Pulmonary artery endothelial cell (primary cell): ENCODE measurements around the gene SIX2. TPM values are rescaled to one million over a fixed set of nuclear protein-coding genes. Genes with fewer than 3 reads are reported as not detected.

Source experiments
- DNase-seq: peaks from one replicate; pipeline ENCODE4 v3.0.0-alpha.2; 2011; ENCODE audit warnings: low read depth, low spot score
- total RNA-seq: library from RNA; depleted of rRNA; stranded (reverse); fragments of >200 nt; gene quantifications from 2 replicates; pipeline ENCODE4 v1.2.3, GENCODE V29; 2014

The SIX2 gene
- total RNA-seq, 1 donor from 2014 or later = 0.20 TPM

DNA sequence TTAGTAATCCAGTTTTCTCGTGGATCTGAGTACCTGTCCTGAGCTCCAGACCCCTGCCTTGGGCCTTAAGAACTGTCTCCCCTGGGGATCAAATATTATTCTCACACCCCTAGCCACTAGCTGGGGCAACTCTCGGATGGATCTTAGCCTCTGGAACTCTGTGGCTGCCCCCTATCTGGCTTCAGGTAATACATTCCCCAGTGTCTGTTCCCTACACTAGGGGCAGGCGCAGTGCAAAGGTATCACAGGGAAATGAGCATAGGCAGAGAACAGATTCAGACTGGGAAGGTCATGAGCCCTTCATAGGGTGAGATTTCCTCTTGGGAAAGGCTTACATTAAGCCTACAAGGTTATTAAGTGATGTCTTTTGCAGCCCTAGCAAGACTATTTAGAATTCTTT is 11.2 kb upstream of the SIX2 start:
- DNase-seq = no peak

DNA sequence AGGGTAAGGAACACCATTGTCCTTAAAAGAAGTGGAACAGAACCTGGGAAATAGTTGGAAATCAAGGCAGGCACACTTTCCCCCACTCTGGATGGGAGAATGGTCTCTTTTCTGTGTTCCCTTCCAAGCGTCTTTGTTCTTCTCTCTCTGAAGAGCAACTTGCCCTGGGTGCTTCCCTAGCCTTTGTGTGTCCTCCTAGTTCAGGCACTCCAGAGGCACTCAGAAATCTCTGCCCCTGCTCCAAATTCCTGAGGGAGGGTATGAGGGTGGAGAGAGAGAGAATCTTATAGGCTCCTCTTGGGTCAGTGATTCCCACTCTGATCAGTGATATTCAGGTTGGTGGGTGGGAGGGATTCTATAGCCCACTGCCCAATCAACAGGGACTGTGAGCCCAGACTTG is 8.8 kb upstream of the SIX2 start:
- DNase-seq = no peak

DNA sequence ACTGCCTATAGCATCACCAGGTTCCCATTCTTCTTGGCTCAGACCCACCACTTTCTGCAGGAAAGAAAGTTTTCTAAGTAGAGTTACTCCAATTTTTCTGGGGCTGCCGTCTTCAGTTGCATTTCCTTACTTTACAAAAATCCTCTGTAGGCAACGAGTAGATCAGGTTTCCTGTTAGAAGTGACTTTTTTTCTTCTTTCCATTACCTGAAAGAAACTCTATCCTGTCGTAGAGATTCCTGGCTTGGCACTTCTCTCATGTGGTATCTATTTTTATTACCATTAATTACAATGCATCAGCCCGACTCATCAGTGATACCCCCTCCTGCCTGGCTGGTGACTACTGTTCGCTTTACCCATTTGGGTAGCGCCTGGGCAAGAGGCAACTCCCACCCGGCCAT is 5.6 kb upstream of the SIX2 start:
- no peak for DNase-seq

DNA sequence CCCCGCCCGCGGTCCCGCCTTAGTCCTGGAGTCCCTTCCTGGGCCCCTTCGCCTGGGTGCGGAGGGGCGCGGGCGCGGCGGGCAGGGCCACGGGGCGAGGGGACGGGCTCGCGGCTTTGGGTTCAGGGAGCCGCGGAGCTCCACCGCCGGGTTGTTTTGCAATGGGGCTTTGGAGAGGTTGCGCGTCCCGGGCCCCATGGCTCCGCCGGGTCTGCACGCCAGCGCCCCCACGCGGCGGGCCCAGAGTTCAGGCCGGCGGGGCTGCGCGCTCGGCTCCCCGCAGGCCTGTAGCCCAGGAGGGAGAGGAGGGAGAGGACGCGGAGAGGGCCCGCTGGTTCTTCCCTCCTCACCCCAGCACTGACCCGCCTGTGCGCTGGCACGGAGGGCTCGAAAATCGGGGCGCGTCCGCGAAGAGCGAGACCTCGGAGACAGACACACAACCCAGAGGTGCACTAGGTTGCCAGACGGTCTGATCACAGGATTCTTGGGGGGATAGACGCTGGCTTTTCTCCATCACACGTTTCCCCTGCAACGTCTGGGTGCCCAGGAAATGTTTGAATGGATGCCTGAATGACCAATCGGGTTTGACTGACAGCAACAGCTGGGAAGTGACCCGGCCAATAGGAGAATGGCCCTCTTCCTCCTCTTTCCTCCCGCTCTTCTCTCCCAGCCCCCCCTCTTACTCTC is 4.9 kb upstream of the SIX2 start:
- DNase-seq = no peak

DNA sequence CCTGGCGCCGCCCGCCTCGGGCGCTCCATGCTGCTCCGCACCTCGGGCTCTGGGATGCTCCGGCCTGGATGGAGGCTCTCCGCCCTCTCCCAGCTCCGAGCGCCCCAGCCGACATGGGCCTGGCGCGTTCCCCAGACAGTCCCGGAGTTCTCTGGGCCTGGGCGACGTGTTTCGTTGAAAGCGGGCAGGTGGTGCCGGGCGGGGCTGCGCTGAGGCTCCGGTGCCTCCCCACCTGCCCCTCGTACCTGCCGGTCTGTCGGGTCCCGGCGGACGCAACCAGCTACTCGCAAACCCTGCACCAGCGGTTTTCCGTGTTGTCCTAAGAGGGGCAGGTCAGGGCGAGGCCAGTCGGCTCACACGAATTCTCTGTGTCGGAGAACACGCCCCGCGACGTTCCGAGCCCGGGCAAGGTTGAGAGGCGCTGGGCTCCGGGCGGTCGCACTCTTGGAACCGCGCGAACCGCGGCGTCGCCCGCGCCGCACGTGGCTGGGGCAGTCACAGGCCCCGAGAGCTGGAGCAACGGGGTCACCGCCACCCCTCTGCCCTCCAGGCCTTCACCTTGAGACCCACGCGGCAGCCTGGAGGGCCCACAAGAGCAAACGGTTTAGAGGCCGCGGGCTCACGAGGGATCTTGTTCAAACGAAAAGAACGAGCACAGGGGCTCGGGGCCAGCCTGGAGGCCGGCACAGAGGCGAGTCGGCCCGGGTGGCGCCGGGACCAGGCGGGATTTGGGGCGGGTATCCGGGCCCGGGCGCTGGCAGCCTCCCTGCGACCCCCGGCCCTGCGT is 4.2 kb upstream of the SIX2 start:
- DNase-seq = no peak

DNA sequence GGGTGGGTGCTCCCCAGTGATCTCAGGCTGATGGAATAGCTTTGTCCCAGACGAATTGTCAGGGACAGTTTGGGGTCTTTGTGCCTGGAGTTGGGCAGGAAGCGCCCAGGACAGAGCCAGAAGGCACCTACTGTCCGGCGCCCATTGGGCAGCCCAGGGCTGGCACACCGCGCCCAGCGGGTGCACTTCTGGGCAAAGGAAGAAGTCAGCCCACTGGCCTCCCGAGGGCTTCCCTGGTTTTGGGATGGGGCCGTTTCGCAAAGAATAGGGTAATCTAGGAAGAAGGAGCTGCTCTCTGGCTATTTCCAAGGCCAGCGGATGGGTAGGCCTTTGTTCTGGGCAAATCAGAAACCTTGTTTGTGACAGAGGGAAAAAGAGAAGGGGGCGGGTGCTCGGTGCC is 3.5 kb upstream of the SIX2 start:
- DNase-seq = no peak

DNA sequence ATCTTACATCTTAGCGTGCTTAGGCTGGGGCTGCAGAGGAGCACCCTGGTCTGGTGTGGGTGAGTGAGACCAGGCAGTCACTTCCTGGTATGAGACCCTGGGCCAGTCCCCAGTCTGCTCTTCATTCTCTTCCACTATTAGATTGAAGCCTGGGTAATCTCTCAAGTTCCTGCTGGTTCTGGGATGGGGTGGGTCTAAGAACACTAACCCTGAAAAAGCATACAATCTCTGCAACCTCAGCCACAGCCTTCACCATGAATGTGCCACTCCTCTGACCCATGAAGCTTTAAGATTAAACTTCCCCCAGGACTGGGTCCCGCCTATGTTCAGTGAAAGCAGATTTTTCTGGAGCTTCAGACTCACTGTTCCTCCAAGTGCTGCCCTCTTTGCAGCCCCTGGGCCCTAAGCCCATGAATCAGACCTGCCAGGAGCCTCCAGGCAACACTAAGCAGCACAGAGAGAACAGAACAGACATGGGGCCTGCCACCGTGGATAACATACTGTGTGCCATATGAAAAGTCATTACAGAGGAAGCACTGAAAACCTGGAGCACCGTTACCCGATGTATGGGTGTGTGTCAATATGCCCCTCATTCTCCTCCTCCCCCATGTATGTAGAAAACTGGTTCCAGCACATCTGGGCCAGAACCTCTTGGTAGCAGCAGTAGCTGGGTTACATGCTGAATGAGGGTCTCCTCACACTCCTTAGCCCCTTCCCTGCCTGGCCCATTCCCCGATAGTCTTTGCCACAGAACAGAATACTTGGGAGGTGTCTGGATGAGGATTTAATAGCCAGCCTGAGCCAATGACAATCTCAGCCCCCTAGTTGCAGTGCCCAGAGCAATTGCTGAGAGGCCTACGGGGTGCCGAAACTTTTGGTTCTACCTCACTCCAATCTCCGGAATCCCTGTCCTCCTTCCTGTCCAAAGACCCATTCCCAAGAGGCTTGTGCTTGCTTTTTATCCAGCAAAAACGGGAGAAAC is 2.7 kb upstream of the SIX2 start:
- no peak for DNase-seq

DNA sequence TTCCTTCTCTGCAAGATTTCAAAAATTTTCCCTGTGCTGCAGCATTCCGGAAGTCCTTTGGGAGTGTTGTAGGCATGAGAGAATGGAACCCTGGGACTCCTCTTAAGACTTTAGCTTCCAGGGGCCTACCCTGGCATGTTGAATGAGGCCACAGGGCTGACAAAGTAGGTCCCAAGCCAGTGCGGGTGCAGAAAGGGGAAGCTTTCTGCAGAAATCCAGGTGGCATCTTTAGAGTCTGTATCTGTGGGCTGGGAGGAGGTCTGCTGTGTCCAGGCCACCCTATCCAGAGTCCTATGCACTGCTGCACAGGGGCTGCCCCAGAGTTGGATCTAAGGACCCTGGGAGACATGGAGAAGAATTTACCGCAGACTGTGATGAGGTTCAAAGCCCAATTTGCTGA is 1.9 kb upstream of the SIX2 start:
- no peak for DNase-seq

DNA sequence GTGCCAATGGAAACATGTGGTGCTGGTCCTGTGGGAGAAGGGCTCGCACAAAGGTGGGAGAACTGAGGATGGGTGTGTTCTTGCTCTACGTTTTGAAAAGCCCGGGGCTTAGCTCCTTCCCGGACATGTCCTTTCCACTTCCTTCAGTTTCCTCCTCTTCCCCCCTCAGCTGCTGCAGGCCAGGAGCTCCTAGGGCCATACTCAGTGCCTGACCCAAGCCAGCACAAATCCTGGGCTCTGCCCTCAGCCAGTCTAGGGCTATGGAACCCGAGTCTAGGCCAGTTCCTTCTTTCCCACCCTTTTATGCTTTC is 1.4 kb upstream of the SIX2 start:
- DNase-seq = no peak

DNA sequence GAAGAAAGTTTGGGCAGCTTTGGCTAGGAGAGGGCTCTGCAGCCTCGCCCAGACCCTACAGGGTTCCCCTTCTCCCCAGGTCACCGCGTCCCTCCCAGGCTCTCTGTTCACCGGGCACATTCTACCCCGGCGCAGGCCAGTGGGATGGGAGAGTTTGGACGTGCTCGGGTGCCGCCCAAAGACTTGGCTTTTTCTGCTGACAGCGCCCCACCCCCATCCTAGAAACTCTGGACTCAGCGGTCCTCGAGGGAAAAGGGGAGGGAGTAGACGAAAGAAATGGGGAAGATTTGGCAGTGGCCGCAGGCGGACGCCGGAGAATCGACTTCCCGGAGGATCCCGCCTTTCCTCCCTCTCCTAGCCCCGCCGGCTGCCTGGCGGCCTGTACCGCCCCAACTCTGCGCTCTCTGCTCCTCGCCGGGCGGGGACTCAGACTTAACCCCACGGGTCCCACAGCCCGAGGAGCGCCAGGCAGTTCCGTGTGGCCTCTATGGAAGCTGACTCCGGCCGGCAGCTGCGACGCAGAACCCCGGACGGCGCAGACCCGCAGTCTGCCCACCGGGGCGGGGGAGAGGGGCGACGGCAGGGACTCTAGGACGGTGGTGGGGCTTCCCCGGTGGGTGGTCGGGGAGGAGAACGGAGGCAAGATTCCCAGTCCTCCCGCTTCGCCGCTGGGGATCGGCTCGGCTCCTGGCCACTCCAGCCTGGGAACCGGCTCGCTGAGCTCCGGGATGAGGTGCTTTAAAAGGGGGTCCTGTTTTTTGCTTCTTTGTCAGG is 863 bp upstream of the SIX2 start:
- DNase-seq = no peak

DNA sequence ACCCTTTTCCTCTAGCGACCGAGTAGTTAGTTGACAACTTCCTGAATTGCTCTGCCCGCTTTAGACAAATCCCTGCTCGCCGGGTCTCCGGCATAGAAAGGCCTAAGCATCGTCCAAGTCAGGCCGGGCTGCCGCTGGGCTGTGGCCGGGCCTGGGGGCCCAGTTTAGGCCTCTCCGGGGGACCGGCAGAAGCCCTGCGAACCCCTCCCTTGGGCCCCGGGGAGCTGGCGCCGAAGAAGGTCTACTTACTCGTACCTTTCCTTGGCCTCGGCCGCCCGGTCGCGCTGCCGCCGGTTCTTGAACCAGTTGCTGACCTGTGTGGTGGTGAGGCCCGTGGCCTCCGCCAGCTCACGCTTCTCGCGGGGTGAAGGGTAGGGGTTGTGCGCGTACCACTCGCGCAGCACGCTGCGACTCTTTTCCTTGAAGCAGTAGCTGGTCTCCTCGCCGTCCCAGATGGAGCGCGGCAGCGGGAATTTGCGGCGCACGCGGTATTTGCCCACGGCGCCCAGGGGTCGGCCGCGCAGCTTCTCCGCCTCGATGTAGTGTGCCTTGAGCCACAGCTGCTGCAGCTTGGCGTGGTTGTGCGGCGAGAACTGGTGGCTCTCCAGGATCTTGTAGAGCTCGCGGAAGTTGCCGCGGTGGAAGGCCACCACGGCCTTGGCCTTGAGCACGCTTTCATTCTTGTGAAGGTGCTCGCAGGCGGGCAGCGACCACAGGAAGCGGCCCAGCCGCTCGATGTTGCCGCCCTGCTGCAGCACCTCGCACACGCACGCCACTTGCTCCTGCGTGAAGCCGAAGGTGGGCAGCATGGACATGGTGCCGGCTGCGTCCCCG is 739 bp downstream of the SIX2 start:
- no peak for DNase-seq

DNA sequence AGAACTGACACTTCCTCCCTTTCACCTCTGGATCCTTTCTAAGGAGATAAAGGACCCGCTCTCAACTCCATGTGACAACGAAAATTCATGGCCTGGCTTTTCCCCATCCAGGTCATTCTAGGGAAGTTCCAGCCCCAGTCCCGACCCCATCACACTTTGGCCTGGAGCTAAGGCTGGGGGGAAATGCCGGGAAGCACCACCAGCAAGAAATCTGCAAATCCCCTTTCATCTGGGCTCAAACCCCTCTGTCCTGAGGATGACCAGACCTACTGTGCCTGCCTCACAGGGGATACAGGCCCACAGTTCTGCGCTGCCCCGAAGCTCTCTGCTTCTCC is 1.3 kb downstream of the SIX2 start:
- DNase-seq = no peak

DNA sequence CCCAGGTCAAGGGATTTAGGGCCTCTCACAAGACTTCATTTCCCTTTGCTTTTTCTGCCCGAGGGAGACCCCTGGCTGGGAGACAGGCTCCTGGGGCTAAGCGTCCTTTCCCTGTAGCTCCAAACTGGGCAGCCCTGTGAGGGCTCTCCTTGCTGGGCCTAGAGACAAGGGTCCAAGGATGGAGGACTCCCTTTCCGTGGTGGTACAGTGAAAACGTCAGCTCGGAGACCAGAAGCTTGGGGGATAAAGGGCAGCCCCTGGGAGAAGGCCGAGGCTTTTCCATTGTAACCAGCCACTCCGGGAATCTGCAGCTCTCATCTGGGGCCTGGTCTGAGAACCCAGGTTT is 2.3 kb downstream of the SIX2 start:
- no peak for DNase-seq

DNA sequence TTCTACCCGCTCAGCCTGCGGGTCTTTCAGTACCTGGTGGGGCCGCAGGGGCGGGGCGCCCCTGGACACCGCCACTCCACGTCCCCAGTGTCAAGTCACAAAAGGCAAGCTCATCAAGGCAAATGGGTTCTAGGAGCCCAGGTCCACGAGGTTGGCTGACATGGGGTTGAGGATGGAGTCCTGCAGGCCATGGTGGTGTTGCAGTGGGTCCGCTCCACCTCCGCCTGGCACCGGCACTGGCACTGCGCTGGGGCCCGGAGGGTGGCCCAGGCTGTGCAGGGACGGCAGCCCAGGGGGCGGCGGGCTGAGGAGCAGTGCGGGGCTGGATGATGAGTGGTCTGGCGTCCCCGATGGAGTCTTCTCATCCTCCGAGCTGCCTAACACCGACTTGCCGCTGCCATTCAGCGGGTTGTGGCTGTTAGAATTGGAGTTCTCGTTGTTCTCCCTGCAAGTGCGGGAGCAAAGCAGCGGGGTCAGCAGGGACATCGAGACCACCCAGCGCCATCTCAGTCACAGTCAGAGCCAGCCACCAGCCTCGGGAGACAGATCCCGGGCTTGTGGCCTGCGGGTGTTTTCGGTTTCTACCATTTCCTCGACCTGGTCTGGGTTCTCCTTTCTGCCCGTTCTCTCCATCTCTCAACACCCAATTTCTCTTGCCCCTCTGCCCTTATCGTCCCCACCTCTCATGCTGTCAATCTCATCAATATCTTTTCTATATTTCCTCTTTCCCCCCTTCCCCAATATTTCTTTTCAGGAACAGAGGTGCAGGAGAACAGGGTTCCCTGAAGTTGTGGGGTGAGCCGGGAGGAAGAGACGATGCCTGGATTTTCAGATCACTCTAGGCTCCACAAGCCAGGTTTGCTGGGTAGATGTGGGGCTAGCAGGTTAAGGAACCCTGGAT is 3.0 kb downstream of the SIX2 start:
- DNase-seq = no peak

DNA sequence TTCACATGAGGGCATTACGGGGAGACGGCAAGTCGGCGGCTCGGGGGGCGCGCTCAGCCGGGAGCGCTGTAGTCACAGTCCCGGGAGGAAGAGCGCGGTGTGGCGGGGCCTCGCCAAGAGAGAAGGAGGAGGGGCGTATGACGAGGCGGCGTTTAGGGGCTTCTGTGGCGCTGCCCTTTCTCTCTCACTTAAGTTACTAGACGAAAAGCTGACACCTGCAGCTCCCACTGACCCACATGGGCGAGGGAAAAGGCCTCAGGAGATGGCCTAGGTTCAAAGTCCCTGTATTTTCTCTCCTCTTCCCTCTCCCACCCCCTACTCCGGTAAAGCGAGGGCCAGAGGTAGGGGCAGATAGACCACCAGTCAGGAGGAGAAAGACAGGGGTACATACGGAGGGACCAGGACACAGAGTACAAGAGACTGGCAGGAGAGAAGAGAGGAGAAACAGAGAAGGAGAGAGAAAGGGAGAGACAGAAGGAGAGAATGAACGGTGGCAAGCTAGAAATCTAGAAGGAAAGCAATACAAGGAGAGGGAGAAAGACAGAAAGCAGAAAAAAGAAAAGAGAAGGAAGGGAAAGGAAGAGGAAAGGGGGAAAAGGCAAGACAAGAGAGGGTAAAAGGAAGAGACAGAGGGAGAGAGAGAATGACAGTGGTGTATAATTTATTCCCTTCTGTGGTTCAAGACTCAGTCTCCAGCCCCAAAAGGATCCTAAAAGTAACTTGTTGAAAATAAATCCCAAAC is 3.8 kb downstream of the SIX2 start:
- DNase-seq = no peak

DNA sequence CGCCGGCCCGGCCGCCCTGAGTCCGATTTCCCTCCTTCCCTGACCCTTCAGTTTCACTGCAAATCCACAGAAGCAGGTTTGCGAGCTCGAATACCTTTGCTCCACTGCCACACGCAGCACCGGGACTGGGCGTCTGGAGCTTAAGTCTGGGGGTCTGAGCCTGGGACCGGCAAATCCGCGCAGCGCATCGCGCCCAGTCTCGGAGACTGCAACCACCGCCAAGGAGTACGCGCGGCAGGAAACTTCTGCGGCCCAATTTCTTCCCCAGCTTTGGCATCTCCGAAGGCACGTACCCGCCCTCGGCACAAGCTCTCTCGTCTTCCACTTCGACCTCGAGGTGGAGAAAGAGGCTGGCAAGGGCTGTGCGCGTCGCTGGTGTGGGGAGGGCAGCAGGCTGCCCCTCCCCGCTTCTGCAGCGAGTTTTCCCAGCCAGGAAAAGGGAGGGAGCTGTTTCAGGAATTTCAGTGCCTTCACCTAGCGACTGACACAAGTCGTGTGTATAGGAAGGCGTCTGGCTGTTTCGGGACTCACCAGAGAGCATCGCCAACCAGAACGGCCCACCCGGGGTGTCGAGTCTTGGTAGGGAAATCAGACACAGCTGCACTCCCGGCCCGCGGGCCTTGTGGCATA is 4.6 kb downstream of the SIX2 start:
- no peak for DNase-seq

DNA sequence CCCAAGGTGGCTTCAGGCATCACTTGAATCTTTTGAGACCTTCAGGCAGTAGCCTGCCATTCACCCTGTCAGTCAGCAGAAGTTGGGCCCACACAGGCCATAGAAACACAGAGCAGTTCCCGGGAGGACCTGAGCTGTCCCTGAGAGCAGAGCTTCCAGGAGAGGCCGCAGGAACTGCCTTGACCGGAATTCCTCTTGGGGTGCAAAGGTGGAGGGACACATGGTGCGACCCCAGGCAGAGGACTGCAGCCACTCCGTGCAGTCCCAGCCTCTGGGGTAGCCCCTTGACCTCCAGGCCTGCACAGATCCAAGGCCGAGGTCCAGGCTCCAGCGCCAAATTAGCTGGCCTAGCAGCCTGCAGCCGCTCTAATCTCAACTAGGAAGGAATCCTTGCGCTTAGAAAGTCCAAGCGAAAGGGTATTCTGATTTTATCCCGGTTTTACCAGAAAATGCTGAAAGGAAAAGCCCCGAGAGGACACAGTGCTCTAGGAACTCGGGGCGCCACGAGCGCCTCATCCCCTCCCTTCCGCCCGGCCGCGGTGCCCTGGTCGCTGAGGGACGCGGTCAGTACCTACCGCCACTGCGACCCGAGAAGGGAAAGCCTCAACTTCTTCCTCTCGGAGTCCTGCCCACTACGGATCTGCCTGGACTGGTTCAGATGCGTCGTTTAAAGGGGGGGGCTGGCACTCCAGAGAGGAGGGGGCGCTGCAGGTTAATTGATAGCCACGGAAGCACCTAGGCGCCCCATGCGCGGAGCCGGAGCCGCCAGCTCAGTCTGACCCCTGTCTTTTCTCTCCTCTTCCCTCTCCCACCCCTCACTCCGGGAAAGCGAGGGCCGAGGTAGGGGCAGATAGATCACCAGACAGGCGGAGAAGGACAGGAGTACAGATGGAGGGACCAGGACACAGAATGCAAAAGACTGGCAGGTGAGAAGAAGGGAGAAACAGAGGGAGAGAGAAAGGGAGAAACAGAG is 5.4 kb downstream of the SIX2 start:
- no peak for DNase-seq
